NCI-H526 treated with DMSO at 0.1 percent for 48 hours (cell line): ENCODE measurements around the gene GPLD1.

Source experiments
- DNase-seq: peaks from one replicate; lab custom pipeline; 2025; lab: John Stamatoyannopoulos, UW

Gene GPLD1

DNA sequence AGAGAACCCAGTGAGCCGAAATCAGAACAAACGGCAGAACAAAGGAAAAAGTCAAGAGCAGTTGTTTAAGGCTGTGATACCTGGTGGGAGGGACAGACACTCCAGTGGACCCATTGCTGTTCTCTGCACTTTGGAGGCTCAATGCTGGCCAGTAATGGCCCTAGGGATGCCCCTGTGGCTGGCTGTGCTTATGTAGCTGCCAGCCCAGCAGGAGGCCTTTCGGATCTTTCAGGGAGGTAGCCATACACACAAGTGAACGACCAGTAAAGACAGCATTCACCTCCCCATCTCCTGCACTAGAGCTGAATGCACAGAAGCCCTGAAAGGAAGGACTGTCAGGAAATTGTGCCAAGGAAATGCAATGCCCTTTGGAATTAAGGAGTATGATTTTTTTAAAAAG is 34.3 kb downstream of the GPLD1 start:
- DNase-seq = no peak

DNA sequence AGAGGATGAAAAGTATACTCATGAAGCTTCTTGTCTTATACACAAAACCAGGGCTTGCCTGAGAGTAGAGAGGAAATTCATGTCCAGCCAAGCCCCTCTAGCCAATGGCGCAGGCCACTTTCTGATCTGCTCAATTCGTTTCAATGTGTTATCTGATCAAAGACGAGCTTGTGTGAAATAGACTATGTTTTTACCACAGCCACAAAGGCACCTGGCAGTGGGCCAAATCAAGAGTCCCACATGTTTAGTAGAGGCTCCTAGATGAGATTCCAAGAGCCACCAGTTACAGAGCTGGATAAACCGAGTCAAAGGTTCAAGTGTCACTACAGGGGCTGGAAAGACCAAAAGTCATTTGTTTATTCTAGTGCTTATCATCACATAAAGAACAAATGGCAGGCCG is 34.9 kb downstream of the GPLD1 start:
- DNase-seq = no peak

DNA sequence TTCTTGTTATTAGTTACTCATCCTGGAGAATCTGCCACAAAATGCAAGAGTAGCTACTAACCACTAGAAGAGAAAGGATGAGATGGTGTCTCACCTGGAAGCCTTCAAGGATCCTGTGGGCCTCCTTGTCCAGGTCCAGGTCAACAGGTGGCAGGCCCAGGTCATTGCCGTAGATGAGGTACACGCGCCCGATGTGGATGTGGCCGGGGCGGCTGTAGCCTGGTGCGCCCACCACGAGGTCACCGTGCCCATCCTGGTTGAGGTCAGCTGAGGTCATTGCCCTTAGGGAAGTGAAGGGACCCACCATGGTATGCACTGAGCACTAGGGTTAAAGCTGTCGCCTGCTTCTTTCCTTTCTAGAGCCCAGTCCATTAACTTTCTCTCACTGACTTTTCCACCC is 35.5 kb downstream of the GPLD1 start:
- no peak for DNase-seq

DNA sequence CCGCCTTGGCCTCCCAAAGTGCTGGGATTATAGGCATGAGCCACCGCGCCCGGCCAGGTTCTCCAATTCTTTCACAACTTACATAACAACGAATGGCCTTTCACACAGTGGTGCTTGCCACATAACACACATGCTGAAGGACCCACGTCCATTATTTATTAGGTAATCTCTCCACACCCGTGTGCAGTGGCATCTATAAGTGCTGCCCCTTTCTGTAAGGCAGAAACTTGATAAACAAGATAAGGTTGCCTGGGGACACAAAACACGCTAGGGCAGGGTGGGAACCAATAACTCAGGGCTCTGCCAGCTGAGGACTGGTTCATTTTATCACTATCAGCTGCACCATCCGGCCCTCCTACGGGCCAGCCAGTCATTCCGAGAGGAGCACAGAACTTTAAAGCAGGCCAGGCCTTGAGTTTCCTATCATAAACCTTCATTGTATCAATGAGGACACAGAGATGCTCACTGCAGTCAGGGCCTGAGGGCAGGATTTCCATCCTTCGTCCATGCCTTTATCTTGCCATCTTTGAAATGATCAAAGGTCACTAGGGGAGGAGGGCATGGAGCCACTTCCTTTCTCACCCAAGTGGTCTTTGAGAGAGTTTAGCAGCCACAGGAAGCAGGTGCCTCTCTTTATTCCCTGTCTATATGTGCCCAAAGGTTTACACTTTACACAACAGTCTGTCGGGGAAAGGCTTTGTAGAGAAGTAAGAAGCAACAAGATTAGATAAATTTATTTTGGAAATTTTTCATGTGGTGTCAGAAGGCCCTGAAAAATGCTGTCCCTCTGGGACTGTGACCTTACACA is 37.6 kb downstream of the GPLD1 start:
- no peak for DNase-seq

DNA sequence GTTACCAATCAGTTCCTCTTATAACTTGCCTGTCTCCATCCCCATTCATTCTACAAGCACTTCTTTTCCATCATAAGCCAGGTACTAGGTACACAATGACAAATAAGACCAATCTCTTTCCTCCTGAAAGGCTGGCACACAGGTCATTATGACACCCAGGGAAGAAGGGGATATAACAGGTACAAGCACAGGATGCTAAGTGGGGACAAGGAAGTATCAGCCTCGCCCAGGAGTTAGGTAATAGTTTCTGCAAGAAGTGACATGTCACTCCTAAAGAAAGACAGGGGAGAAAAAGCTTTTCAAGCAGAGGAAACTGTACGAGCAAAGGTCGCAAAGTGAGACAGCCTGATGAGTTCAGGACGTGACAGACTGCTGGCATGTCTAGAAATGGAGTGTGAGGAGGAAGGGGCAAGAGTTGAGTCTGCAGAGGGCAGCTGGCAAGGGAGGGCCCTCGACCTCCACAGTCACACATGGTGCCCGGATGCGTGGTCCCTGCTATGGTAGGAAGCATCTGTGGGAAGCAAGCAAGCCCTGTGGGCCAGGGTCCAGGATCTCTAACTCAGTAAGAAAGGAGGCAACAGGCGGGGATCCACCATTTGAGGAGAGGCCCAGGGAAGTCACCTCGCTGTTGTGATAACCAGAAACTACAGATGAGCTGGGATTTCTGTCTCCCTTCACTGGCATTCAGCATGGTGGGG is 40.4 kb downstream of the GPLD1 start:
- no peak for DNase-seq

DNA sequence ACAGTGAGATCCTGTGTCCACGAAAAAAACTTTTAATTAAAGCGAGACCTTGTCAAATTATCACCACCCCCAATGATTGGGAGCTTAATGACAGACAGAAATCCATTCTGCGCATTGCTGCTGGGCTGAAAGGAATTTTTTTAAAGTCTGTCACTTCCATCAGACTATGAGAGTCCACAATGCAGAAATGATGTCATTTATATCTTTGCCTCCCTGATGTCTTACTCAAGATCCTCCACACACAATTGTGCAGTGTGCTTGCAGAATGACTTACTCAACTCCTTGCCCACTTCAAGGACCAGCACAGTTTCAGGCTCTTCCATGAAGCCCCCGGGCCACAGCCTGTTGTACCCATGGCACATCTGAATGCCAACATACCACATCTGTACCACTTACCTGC is 41.0 kb downstream of the GPLD1 start:
- no peak for DNase-seq

DNA sequence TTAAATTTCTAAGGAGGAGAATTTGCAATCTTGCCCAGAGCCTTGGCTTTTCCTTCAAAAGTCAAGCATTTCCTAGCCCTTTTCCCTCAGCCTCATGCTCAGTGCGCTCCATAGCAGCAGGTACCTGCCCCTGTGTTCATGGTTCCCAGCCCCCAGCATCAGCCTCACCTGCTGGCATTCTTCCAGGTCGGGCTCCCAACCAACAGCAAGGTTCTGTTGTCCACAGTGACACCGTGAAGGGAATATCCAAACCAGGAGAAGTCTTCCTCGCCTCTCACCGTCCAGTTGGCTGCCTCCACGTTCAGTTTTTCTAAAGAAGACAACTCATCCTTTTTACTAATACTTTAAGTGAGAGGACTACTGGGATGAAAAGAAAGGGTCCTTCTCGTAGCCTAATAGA is 42.7 kb downstream of the GPLD1 start:
- DNase-seq = no peak

DNA sequence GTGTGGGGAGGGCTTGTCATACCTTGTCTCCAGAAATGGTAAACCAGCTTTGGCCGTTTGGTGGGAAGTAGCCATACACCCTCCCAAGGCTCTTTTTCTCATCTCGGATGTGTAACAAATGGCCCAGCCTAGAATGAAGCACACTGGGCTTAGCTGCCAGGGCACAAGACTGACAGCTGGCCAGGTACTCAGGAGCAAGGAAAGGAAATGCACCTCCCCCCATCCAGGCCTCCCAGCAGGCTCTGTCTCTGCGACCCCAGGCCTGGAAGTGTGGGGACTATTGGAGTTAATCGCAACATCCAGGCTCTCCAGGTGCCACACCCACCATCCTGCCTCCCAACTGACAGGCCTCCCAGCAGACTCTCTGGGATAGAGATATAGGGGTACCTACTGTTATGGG is 43.7 kb downstream of the GPLD1 start:
- DNase-seq = no peak

DNA sequence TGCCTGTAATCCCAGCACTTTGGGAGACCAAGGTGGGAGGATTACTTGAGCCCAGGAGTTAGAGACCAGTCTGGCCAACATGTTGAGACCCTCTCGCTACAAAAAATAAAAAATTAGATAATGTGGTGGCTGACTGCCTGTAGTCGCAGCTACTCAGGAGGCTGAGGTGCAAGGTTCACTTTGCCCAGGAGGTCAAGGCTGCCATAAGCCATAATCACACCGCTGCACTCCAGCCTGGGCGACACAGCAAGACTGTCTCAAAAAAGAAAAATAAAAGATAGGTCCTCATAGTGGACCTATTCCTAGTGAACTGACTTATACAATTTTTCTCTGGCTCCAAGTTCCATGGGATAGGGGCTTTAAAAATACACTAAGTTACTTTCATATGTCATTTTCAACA is 44.8 kb downstream of the GPLD1 start:
- no peak for DNase-seq

DNA sequence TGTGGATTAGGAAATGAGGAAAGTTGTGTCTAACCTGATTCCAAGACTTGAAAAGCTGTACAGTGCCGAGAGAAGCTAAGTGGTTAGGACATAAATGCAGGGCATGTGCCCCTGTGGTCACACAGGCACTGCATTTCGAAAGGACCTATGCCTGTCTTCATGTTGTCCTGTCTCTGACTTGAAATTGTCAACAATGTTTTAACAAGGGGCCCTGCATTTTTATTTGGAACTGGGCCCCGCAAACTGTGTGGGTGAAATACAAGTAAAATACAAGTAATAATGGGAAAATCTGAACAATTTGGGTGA is 47.8 kb downstream of the GPLD1 start:
- no peak for DNase-seq

DNA sequence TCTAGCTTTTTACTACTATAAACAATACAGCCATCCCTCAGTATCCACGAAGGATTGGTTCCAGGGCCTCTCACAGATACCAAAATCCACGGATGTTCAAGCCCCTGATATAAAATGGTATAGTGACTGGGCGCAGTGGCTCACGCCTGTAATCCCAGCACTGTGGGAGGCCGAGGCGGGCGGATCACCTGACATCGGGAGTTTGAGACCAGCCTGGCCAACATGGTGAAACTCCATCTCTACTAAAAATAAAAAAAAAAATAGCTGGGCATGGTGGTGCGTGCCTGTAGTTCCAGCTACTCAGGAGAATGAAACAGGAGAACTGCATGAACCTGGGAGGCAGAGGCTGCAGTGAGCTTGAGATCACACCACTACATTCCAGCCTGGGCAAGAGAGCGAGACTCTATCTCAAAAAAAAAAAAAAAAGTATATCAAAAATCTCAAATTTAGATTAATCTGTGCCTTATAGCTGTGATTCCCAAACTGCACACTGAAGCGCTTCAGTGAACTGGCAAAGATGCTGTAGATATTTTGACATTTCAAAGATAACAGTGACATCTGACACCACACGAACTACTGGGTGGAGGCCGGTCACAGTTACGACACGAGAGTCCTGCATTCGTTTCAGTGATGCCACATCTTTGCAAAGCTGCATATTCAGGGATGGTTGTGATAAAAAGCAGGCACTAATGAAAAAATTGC is 48.3 kb downstream of the GPLD1 start:
- DNase-seq = no peak

DNA sequence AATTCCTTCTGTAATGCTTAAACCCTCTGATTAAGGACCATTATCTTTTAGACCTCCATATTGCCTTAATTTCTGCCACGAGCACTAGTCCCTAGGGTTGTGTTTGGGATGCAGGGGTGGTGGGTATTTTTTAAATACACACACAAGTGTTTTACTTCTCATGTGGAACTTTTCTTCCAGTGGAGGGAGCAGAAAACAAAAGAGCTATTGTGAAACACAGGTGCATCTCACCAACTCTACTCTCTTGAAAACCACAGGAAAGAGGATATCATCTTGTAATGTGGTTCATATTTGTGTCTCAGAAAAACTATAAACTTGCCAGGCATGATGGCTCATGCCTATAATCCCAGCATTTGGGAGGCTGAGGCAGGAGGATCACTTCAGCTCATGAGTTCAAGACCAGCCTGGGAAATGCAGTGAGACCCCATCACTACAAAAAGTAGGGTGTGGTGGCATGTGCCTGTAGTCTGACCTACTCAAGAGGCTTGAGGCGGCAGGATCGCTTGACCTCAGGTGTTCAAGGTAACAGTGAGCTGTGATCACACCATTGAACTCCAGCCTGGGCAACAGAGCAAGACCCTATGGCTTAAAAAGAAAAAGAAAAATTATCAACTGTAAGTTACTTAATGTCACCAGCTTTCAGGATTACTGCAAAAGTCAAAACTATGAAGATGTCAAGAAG is 49.4 kb downstream of the GPLD1 start:
- no peak for DNase-seq

DNA sequence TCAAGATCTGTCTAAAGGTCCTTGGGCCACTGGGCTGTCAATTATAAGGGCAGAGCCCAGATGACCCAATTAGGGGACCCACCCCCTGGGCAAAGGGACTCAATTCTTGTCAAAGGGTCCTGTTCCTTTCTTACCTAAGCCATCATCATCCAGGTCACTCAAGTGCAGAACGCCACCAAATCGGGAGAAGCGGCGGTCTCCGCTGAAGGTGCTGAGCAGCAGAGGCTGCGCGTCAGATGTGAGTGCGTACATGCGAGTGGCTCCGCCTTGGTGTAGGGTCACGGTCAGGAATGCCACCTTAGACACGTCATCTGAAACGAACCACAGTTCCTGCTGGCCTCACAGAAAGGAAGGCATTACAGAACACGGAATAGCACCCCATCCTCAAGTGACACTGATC is 52.4 kb downstream of the GPLD1 start:
- DNase-seq = no peak

DNA sequence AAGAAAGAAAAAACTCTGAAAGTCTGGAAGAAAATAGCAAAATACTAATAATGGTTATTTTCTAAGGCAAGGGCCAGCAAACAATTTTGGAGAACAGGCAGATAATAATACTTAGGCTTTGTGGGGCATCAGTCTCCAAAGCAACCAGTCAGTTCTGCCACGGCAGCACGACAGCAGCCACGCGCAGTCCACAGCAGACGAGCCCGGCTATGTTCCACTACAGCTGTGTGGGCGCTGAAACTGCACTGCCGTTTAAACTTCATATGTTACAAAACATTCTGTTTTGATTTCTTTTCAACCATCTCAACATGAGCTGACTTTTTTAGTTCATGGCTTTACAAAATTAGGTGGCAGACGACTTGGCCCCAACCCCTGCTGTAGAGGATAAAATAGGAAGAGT is 56.8 kb downstream of the GPLD1 start:
- DNase-seq = no peak

DNA sequence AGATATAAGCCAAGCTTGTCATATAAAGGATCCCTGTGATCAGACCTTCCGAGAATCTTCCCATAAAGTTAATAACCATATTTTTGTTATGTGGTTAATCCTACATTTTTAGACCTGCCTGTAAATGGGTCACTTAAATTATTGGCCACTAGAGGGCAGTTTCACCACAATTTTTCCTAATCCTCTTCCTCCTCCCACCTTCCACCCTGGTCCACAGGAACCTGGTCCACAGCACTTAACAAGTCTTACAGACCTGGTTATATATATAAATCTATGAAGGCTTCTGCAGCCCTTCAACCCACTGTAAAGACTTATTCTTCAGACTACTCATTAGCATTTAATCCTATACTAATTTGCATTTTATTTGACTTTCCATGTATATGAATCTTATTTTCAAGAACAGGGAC is 58.3 kb downstream of the GPLD1 start:
- peak; percentile 24 for DNase-seq

DNA sequence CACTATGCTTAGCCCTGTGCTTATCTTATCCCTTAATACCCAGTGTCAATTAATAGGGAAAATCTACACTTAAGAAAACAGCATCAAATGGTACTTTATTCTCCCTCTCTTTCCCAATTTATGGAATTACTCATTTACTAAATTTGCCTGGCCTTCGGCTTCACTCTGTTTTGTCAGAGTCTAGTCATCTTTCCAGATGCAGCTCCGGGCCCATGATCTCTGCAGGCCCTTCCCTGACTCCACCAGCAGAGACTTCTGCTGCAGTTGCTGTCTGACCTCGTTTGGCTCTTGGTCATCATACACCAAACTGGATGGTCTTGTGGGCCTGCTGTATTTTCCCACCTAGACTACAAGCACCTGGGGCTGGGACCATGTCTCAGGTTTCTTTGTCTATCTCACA is 59.3 kb downstream of the GPLD1 start:
- DNase-seq = no peak

DNA sequence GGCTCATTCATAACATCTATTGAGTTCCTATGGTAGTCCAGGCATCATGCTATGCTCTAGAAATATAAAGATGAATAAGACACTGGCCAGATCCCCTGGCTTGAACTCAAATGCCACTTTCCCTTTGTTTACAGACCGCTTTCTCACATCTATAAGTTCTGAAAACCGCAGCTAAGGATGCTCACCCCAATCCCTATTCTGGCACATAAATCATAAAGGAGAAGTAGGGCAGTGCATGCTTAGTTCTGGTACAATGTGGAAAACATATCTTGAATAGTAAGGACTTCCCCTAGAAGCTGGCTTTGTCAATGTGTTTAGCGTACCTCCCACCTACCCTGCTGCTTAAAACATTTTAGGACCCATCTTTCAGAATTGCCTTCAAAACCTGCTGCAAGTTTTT is 60.2 kb downstream of the GPLD1 start:
- DNase-seq = no peak

DNA sequence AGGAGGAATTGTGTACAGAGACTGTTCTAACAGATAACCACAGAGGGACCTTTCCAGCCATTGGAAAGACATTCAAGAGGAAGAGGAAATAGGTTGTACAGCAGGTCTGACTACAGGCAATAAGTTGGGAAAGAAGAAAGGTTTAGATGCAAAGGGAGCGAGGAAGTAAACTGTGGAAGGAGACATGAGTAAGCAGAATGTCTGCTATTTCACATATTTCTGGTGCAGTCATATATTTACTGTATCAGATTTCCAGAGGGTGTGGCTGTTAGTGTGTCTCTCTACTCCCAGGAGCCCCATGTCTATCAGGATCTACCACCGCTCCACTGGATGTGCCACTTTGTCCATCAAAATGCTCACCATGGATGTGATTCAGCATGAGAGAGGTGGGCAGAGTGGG is 60.8 kb downstream of the GPLD1 start:
- DNase-seq = no peak

DNA sequence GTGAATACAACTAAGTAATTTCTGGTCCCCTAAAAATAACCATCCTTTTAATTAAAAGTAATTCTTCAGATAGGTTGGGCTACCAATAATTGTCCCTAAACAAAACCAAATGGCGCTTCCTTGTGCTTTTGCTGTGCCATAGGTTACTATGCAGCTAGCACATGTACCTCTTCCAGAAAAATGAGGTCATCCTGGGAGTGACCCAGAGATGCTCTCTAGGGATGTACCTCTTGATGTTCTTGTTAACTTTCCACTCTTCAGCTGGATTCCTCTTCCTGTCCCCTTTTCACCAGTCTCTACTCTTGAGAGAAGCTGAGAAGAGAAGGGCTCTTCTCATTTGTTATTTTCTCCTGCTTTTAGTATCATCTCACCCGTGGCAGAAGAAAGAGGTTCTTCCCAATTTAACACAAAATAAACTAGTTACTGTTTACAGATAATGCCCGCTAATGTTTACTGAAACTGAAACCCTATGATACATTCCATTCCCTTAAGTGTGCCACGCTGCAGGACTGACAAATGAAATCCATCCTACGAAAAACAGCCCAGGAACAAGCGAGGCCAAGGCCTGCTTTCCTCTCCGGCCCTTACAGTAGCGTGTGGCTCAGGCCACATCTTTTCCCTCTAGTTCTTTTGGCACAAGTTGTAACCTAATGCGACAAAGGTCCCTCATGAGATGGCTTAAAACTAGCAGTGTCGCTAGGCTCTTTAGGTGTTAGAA is 62.5 kb downstream of the GPLD1 start:
- DNase-seq = no peak

DNA sequence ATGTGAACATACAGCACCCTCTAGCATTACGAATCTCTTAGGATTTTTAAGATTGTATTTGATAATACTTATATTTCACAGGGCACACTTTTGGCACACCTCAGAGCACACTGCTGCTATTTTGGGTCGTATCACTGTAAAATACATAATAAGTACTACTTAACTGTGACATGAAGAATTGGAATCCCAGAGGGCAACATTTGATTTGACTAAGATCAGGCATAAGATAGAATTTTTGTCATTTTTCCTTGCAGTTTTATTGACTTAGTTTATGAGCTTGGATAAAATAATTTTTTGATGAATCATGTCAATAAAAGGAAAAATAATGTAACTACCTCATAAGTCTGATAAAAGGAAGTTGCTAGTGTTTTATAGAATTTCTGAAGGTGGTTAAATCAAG is 64.3 kb downstream of the GPLD1 start:
- DNase-seq = no peak

DNA sequence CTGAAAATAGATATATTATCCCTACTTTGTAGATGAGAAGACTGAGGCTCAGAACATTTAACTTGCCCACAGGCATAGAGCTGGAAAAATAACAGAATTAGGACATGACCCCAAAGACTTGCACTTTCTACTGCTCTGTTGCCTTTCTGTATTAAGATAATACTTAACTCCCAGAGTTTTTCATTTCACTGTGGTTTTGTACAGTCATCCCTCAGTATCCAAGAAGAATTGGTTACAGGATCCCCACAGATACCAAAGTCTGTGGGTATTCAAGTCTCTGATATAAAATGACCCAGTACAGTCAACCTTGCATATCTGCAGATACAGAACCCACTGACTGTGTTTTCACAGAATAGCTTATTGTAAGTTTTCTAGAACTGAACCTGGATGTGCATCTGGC is 69.9 kb downstream of the GPLD1 start:
- DNase-seq = no peak

DNA sequence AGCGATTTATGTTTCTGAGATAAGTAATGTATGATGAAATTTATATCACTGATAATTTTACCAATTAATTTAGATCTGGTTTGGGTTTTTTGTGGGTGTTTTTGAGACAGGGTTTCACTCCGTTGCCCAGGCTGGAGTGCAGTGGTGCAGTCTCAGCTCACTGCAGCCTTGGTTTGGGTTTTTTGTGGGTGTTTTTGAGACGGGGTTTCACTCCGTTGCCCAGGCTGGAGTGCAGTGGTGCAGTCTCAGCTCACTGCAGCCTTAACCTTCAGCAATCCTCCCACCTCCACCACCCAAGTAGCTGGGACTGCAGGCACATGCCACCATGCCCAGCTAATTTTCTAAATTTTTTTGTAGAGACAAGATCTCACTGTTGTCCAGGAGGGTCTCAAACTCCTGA is 73.6 kb downstream of the GPLD1 start:
- no peak for DNase-seq
